ENCODE data around the gene RITA1.

Gene RITA1

GRCh38 chr12:113152835-113153814, 32.4 kb upstream of the RITA1 start:
- ChIA-PET CTCF (interaction anchor here (0.6 to 3.1 kb wide), 14 partner anchors 11 to 253 kb away, joined by 3 to 20 read pairs (median 4); no protein-coding TSS in a partner anchor), POLR2A (ENCODE audit: low non-redundant PET) (interaction anchor here (0.6 kb wide), 1 partner anchor 442 kb away, joined by 3 read pairs; no protein-coding TSS in a partner anchor)
- peak overlapping the region; percentile 42 for H3K27ac ChIP-seq
- peak; percentile 80 for DNase-seq (ENCODE audit: low spot score)
- peak; percentile 69 for TF ChIP-seq CTCF (conservative IDR thresholded peaks at IDR 0.05; ENCODE audit: low read depth)

GRCh38 chr12:113154351-113154973, 31.1 kb upstream of the RITA1 start:
- H3K27ac ChIP-seq: no peak overlapping the region
- ChIA-PET CTCF (interaction anchor here (0.7 to 3.1 kb wide), 5 partner anchors 19 to 162 kb away, joined by 3 to 20 read pairs (median 4); no protein-coding TSS in a partner anchor), POLR2A (ENCODE audit: low non-redundant PET) (no interaction called here)
- TF ChIP-seq CTCF (conservative IDR thresholded peaks at IDR 0.05; ENCODE audit: low read depth): no peak
- no peak for DNase-seq (ENCODE audit: low spot score)

GRCh38 chr12:113155060-113155459, 30.5 kb upstream of the RITA1 start:
- no peak for TF ChIP-seq CTCF (conservative IDR thresholded peaks at IDR 0.05; ENCODE audit: low read depth)
- CTCF ChIA-PET: interaction anchor here (0.9 to 3.1 kb wide), 4 partner anchors 10 to 162 kb away, joined by 3 to 20 read pairs (median 8); no protein-coding TSS in a partner anchor
- no peak overlapping the region for H3K27ac ChIP-seq
- DNase-seq (ENCODE audit: low spot score): no peak
- POLR2A ChIA-PET (ENCODE audit: low non-redundant PET): no interaction called here

GRCh38 chr12:113155646-113156045, 29.9 kb upstream of the RITA1 start:
- ChIA-PET POLR2A (ENCODE audit: low non-redundant PET) (no interaction called here), CTCF (interaction anchor here (0.9 to 3.1 kb wide), 3 partner anchors 9 to 163 kb away, joined by 3 to 13 read pairs (median 4); no protein-coding TSS in a partner anchor)
- no peak overlapping the region; the same call in 1 of the 2 replicates for H3K27ac ChIP-seq
- TF ChIP-seq CTCF (conservative IDR thresholded peaks at IDR 0.05; ENCODE audit: low read depth): no peak
- DNase-seq (ENCODE audit: low spot score): no peak

GRCh38 chr12:113157218-113157859, 28.2 kb upstream of the RITA1 start:
- TF ChIP-seq CTCF (conservative IDR thresholded peaks at IDR 0.05; ENCODE audit: low read depth): no peak
- no peak for DNase-seq (ENCODE audit: low spot score)
- ChIA-PET POLR2A (ENCODE audit: low non-redundant PET) (no interaction called here), CTCF (interaction anchor here (1.7 kb wide), 1 partner anchor 17 kb away, joined by 5 read pairs; no protein-coding TSS in a partner anchor)
- H3K27ac ChIP-seq: no peak overlapping the region; the same call in 1 of the 2 replicates

All from RWPE1 (cell line).